HG02885 (cell line): ENCODE results near the gene ZNF701.
"Not testable (repeated sequence)": the region's sequence is repeated elsewhere in the genome, so short reads cannot be mapped to it uniquely, and the experiment has no call there.

ENCODE experiments used
- ATAC-seq: cut with Tn5 transposase; IDR thresholded peaks from one replicate; pipeline ENCODE4 v1.9.1; 2021; ENCODE audit warnings: mild to moderate bottlenecking; ENCODE audit not compliant: unreplicated experiment, poor library complexity

The ZNF701 gene

DNA sequence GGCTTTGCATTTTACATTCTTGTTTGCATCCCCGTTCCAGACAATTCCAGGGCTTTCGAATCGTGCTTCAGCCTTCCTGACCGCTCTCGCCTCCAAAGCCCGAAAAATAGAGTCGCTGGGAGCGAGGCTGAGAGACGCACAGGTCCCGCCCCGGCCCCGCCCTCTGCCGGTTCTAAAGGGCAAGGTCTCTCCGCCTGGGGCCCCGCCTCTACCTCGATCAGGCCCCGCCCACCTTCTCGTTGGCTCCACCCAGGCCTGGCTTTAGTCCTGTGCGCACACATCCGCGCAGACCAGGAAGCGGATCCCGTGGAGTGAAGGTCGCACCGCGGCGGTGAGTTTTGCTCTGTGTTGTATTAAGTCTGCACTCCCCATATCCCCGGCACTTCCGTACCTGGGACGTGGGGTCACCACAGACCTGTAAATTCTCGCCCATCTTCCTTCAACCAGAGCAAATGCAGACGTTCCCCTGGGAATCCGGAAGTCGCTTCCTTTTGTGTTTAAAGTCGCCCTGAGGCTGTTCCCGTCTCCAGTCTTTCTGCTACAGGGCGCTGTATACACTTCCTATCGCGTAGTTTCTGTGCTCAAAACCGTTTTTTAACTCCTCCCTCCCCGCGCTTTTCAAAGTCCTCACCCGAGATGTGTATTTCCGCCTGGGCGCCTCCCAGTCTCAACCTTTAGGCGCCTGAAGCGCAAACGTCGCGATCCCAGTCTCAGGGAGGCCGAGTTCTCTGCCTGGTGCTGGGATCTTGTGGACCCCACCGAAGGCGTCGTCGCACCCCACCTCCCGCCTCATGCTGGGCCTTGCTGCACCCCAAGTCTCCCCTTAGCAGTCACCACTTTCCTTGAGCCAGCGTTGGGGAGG is at the start of gene ZNF701:
Gene ZNF701 (plus strand): TSS at position 288 of the 862 bp plus-strand sequence. CDS start 3,861 bp downstream, outside the sequence.
- peak; percentile 80 for ATAC-seq

DNA sequence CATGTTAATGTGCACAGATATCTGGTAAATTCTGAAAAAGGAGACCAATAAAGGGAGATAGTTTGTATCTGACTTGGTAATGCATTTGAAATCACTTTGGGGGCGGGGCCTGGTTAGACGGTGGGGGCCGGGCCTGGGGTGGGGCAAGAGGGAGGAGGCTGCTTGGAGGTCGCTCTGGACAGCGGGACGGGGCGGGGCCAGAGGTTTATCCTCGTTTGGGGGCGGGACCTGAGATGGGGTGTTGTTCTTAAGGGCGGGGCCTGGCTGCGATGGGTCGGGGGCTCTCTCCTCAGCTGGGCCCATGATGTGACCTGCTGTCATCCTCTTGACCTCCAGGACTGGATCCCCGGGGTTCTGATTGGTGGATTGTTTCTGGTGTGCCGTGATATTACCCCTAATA is 47.5 kb upstream of the ZNF701 start:
- no peak for ATAC-seq

DNA sequence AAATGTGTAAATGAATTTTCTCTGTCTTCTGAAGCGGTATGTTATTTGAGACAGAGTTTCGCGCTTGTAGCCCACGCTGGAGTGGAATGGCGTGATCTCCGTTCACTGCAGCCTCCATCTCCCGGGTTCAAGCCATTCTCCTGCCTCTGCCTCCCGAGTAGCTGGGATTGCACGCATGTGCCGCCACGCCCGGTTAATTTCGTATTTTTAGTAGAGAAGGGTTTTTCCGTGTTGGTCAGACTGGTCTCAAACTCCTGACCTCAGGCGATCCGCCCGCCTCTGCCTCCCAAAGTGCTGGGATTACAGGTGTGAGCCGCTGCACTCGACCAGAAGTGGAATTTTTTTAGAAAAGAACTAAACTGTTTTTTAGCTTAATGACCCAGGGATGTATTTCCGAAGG is 46.0 kb upstream of the ZNF701 start:
- ATAC-seq, result no peak

DNA sequence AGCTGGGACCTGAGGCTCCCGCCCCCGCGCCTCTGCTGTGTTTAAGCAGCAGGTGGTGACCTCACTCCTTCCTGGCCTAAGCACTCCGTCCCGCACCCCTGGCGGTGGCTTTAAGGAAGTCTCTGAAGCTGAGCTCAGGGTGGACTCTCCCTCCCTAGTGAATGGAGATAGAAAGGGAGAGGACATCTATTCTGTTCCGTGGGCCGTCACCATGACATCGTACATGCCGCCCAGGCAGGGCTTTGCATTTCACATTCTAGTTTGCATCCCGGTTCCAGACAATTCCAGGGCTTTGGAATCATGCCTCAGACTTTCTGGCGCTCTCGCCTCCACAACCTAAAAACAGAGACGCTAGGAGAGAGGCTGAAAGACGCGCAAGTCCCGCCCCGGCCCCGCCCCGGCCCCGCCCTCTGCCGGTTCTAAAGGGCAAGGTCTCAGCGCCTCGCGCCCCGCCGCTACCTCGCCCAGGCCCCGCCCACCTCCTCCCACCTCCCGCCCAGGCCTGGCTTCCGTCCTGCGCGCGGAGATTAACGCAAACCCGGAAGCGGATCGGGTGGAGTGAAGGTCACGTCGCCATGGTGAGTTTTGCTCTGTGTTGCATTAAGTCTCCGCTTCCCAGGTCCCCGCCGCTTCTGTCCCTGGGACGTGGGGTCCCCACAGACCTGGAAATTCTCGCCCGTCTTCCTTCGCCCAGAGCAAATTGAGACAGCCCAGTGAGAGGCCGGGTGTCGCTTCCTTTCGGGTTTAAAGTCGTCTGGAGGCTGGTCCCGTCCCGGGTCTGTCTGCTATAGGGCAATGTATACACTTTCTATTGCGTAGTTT is 42.7 kb upstream of the ZNF701 start, which contains the start of gene ZNF808:
Gene ZNF808 (plus strand): TSS at position 535 of the 822 bp plus-strand sequence. CDS start 15,617 bp downstream, outside the sequence.
- peak; percentile 89 for ATAC-seq

DNA sequence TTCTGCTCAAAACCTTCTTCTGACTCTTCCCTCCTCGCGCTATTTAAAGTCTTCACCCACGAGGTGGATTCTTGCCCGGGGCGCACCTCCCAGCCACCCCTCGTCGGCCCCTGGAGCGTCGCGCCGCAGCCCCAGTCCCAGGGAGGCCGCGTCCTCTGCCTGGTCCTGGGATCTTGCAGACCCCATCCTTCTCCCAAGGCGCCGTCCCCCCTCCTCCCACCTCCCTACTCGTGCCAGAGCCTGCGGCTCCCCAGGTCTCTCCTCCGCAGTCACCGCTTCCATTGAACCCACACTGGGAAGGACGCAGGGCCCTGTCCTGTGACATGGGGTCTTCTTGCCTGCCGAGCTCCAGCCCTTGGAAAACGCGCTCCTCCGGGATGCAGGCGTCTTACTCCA is 42.1 kb upstream of the ZNF701 start:
- ATAC-seq, result peak; percentile 18

DNA sequence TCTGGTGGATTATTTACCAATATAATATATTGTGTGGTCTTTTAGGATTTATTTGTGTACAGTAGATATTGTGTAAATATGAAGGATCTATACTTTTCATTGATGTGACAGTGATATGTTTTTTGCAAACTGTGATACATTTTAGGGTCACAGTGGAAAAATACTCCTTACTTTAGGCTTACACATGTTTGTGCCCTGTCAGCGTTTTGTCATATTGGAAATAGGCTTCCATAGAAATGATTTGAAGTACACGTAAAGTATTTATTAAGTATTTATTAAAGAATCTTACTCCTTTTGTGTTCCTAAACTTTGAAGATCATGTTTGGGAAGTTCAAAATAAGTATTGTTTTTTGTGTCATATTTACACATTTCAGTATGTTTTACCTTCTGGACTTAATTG is 37.6 kb upstream of the ZNF701 start:
- no peak for ATAC-seq

DNA sequence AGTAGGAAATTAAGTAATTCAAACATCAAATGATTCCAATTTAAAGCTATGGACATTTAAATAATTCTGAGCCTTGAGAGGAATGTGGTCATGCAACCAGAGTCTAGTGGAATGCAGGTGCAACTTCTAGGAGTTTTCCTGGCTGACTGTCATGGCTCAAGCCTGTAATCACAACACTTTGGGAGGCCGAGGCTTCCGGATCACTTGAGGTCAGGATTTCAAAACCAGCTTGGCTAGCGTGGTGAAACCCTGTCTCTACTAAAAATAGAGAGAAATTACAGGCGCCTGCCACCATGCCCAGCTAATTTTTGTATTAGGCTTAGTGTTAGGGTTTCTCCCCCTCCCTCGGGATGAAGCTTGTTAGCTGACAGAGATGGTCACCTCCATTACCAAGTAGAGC is 36.2 kb upstream of the ZNF701 start:
- no peak for ATAC-seq

DNA sequence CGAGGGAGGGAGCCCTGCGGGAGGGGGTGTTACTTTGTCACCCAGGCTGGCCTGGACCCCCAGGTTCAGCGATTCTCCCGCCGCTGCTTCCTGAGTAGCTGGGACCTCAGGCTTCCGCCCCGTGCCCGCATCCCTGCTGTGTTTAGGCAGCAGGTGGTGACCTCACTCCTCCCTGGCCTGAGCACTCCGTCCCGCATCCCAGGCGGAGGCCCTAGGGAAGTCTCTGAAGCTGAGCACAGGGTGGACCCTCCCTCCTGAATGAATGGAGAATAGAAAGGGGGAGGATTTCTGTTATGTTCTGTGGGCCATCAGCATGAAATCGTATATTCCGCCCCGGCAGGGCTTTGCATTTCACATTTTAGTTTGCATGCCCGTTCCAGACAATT is 34.7 kb upstream of the ZNF701 start:
- ATAC-seq, result peak; percentile 9

DNA sequence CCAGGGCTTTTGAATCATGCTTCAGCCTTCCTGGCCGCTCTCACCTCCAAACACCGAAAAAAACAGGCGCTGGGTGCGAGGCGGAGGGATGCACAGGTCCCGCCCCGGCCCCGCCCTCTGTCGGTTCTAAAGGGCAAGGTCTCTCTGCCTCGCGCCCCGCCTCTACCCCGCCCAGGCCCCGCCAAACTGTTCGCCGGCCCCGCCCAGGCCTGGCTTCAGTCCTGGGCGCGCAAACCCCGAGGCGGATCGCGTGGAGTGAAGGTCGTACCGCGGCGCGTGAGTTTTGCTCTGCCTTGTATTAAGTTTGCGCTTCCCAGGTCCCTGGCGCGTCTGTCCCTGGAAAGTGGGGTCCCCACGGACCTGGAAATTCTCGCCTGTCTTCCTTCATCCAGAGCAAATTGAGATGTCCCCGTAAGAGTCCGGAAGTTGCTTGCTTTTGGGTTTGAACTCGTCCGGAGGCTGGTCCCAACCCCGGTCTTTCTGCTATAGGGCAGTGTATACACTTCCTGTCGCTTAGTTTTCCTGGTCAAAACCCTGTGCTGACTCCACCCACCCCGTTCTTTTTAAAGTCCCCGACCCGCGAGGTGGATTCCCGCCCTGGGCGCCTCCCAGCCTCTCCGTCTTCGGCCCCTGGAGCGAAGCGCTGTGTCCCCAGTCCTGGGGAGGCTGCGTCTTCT is 34.2 kb upstream of the ZNF701 start:
- ATAC-seq, result peak; percentile 86

DNA sequence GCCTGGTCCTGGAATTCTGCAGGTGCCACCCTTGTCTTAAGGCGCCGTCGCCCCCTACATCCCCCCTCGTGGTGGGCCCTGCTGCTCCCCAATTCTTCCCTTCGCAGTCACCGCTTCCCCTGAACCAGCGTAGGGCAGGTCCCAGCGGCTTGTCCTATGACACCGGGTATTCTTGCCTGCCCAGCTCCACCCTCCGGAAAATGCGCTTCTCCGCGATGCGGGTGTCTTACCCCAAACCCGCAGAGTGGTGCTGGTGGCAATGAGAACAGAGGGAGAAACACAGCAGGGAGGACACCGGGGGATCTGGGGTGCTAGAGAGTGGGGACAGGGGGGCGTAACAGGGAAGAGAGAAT is 33.7 kb upstream of the ZNF701 start:
- peak; percentile 24 for ATAC-seq

DNA sequence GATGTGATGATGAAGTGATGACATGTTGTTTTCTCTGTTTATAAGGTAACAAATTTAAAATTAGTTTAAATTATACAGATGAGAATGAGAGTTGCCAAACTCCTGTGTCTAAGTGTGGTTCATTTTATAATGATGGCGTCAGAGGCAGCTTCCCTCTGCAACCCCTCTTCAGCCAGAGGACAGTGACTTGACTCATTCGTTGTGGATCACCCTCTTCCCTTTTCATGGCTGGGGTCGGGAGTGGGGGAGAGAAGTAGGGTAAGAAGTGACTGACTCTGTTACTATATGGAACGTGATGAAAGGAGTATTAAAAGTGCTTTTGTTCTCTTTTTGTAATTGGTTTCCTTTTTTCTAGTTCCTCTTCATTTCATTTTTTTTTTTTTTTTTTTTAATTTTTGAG is 31.3 kb upstream of the ZNF701 start:
- ATAC-seq, result not testable (repeated sequence)

DNA sequence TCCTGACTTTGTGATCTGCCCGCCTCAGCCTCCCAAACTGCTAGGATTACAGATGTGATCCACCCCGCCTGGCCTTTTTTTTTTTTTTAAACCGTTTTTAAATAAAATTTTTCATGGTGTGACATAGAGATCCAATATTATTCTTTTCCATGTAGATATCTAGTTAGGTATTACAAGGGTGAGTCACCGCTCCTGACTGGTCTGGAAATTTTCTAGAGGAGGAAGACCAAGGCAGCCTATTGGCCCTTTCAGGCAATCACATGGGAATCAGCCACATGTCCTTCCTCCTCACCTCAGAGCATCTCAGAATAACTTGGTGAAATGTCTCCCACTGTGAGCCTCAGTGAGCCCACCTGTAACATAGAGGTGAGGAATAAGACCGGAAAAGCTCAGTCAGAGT is 28.9 kb upstream of the ZNF701 start:
- ATAC-seq, result not testable (repeated sequence)

DNA sequence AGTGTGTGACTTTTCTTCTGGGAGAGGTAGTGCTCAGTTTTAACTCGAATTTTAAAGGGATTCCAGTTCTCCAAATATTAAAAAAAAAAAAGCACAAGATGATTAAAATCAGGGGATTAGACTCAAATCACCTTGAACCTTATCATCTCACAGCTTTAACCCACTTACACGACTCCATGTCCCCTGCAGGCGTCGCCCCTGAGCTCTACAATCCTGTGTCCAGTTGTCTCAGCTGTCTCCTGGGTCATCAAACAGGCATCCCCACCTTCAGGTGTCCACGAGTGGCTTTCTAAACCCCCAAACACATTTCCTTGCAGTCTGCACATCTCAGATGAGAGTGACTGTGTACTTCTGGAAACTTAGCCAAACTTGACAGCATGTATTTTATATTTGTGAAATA is 28.5 kb upstream of the ZNF701 start:
- no peak for ATAC-seq

DNA sequence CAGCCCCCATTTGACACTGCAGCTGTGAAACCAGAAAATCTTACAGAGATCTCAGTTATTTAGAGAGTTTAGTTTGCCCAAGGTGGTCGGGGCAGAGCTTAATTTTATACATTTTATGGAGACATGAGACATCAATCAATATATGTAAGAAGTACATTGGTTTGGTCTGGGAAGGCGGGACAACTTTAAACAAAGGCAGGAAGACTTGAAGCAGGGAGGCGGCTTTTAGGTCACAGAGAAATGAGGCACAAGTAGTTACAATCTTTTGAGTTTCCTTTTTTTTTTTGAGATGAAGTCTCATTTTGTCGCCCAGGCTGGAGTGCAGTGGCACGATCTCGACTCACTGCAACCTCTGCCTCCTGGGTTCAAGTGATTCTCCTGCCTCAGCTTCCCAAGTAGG is 27.5 kb upstream of the ZNF701 start:
- ATAC-seq, result not testable (repeated sequence)

DNA sequence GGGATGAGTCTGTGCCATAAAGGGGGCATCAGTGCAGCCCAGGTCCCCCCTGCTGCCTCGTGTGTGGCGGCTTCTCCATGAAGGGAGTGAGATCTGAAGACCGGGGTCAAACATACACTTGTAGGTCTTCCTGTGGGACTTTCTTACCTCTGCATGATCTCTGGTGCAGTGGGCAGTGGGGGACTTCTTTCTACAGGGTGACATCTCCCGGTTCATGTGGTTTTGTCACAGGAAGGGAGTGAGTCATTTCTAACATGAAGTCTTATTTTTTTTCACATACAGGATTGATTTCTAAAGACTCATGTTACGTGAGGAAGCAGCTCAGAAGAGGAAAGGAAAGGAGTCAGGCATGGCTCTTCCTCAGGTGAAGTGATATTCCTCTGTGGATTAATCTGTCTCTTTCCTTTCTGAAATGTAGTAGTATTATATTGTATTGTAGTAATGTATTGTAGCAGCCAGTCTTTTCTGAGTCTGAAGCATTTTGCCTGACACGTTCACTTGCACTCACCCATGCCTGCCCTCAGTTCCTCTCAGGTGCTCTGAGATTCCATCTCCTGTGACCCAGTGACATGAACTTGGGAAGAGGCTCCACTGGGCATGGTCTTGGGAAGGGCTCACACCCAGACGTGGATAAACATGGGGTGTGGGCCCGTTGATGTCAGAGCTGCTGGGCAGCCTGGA is 27.0 kb upstream of the ZNF701 start:
- ATAC-seq, result no peak

DNA sequence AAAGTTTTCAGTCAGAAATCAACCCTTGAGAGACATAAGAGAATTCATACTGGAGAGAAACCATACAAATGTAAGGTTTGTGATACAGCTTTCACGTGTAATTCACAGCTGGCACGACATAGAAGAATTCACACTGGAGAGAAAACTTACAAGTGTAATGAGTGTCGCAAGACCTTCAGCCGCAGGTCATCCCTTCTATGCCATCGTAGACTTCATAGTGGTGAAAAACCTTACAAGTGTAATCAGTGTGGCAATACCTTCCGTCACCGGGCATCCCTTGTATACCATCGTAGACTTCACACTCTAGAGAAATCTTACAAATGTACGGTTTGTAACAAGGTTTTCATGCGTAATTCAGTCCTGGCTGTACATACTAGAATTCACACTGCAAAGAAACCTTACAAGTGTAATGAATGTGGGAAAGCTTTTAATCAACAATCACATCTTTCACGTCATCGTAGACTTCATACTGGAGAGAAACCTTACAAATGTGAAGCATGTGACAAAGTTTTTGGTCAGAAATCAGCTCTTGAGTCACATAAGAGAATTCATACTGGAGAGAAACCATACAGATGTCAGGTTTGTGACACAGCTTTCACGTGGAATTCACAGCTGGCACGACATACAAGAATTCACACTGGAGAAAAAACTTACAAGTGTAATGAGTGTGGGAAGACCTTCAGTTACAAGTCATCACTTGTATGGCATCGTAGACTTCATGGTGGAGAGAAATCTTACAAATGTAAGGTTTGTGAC is 15.7 kb upstream of the ZNF701 start:
- no peak for ATAC-seq

DNA sequence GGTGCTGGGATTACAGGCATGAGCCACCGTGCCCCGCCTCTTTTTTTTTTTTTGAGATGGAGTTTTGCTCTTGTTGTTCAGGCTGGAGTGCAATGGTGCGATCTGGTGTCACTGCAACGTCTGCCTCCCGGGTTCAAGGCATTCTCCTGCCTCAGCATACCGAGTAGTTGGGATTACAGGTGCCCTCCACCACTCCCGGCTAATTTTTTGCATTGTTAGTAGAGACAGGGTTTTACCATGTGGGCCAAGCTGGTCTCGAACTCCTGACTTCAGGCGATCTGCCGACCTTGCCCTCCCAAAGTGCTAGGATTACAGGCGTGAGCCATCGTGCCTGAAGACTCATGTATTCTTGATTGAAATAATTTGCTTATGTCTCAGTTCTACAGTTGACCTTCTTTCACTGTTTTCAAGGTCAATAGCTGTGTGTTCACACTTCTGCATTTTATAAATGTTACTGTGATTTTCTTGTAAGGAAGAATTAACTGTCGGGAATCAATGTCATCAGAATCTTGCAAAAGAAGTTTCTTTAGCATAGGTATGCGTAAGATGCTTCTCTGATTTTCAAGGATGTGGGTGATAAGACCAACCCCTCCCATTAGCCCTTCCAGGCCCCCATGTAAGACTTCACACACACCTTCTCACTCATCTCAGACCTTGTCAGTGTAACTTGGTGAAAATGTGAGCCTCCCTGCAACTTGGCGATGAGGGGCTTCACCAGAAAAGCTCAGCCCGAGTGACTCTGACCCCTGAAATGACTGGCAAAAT is 12.7 kb upstream of the ZNF701 start:
- ATAC-seq, result no peak

DNA sequence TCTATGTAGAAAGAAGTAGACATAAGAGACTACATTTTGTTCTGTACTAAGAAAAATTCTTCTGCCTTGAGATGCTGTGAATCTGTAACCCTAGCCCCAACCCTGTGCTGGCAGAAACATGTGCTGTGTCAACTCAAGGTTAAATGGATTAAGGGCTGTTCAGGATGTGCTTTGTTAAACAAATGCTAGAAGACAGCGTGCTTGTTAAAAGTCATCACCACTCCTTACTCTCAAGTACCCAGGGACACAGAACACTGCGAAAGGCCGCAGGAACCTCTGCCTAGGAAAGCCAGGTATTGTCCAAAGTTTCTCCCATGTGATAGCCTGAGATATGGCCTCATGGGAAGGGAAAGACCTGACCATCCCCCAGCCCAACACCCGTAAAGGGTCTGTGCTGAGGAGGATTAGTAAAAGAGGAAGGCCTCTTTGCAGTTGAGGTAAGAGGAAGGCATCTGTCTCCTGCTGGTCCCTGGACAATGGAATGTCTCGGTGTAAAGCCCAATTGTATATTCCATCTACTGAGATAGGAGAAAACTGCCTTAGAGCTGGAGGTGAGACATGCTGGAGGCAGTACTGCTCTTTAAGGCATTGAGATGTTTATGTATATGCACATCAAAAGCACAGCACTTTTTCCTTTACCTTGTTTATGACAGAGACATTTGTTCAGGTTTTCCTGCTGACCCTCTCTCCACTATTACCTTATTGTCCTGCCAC is 11.2 kb upstream of the ZNF701 start:
- ATAC-seq, result not testable (repeated sequence)
